ENCODE data around the gene CDNF.

CDNF gene

DNA sequence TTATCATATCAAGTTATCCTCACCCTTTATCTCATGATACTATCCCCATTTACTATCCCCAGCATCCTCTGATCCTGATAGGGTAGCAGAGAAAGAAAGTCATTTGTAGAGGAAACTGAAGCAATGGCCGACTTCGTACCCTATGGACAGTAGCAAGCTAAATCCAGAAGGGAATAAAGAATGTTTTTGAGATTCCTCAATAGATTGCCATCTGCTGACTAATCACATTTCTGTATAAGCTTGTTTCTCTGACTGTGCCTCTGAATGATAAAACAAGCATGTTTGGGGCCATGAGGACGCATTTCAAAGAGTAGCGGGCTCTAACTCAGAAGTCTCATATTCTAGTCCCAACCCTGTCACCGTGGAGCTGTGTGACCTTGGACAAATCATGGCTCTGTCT is 49.9 kb downstream of the CDNF start:
- Histone ChIP-seq H3K36me3 (ENCODE audit: control insufficient read depth in 2 of 2, insufficient read depth in 2 of 2, low read length in 2 of 2) (no peaks in the 10 kb centered on the region), H3K9me3 (ENCODE audit: control insufficient read depth in 2 of 2, low read length in 2 of 2) (peaks cover 3 to 4% of the 10 kb centered on the region in 2 donors), H3K4me1 (ENCODE audit: control insufficient read depth, insufficient read depth, low read length) (no peaks in the 10 kb centered on the region), H3K9ac (ENCODE audit: low read length in 2 of 2) (no peak overlapping the region), H3K4me3 (ENCODE audit: low read length in 2 of 2) (no peak overlapping the region), H3K27me3 (ENCODE audit: control insufficient read depth in 1 of 2, insufficient read depth in 2 of 2, low read length in 2 of 2) (no peaks in the 10 kb centered on the region), H3K27ac (ENCODE audit: low read length) (no peak overlapping the region)

DNA sequence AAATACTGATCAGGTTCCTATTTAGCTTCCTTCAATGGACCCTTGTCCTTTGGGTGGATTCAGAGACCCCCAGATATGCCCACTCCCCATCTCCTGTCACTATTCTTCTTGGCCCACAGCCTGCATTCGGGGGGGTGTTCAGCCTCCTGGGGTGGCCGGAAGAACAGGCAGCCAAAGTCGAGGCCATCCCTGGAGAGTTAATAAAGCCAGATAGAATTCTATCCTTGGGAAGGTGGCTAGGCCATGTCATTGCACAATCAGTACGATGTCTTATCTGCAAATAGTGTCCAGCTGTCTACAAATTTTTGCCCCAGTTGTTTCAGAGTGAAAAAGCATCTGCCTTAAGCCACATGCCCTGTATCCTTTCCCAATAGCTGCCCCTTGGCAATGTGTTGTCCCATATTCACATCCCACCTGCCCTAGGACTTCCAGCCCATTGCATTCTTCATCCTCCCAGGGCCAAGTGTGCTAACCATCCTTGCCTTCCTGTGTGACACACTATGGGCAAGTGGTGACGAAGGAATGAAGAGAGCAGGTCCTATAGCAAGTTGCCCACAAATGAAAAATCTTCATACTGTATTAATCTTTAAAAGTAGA is 53.3 kb downstream of the CDNF start:
- Histone ChIP-seq H3K27me3 (ENCODE audit: control insufficient read depth in 1 of 2, insufficient read depth in 2 of 2, low read length in 2 of 2) (no peaks in the 10 kb centered on the region), H3K4me1 (ENCODE audit: control insufficient read depth, insufficient read depth, low read length) (peaks cover 2% of the 10 kb centered on the region), H3K4me3 (ENCODE audit: low read length in 2 of 2) (no peak overlapping the region), H3K27ac (ENCODE audit: low read length) (no peak overlapping the region), H3K9me3 (ENCODE audit: control insufficient read depth in 2 of 2, low read length in 2 of 2) (peaks cover 3 to 4% of the 10 kb centered on the region in 2 donors), H3K9ac (ENCODE audit: low read length in 2 of 2) (no peak overlapping the region), H3K36me3 (ENCODE audit: control insufficient read depth in 2 of 2, insufficient read depth in 2 of 2, low read length in 2 of 2) (no peaks in the 10 kb centered on the region)

DNA sequence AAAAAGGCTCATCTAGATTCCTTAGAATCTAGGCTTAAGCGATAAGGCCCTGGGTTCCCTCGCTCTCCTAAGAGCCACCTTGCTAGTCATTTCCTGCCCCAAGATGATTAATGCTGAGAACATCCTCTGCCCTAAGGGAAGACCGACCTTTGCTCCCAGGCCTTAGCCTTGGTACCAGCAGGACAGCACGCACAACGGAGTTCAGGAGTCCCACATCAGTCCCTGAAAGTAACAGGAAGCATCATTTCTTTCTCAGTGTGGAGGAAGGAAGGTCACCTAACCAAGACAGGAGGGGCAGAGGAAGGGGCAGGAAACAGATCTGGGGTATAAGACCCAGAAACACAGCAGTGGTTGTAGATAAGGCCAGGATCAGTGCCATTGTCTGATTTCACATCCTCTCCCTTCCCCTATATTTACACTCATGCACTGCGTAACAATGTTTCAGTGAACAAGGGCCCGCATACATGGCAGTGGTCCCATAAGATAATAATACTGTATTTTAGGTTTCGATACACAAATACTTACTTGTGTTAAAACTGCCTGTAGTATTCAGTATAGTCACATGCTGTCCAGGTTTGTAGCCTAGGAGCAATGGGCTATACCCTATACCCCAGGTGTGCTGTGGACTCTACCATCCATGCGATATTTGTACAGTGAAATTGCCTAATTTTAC is 55.0 kb downstream of the CDNF start:
- Histone ChIP-seq H3K36me3 (ENCODE audit: control insufficient read depth in 2 of 2, insufficient read depth in 2 of 2, low read length in 2 of 2) (no peaks in the 10 kb centered on the region), H3K27me3 (ENCODE audit: control insufficient read depth in 1 of 2, insufficient read depth in 2 of 2, low read length in 2 of 2) (no peaks in the 10 kb centered on the region), H3K9ac (ENCODE audit: low read length in 2 of 2) (no peak overlapping the region), H3K4me1 (ENCODE audit: control insufficient read depth, insufficient read depth, low read length) (peaks cover 2% of the 10 kb centered on the region), H3K9me3 (ENCODE audit: control insufficient read depth in 2 of 2, low read length in 2 of 2) (peaks cover 3 to 4% of the 10 kb centered on the region in 2 donors), H3K27ac (ENCODE audit: low read length) (no peak overlapping the region), H3K4me3 (ENCODE audit: low read length in 2 of 2) (no peak overlapping the region)

DNA sequence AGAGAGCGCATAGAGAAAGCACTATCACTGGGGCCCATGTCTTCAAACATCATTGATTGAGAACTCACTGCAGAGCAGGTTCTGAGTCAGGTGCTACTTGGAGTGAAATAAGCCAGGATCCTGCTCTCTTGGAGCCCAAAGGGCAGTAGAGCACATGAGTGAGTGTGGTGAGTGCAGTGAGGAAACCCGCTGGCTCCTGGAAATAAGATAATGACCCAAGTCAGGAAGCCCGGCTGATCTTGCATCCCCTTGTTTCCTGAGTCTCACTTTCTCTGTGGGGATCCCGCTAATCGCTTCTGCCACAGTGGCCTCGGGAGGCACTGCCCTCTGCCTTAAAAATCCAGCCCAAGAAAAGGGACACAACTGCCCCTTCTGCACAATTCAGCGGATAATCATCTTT is 56.1 kb downstream of the CDNF start:
- Histone ChIP-seq H3K4me1 (ENCODE audit: control insufficient read depth, insufficient read depth, low read length) (peaks cover 2% of the 10 kb centered on the region), H3K9me3 (ENCODE audit: control insufficient read depth in 2 of 2, low read length in 2 of 2) (peaks cover 3 to 4% of the 10 kb centered on the region in 2 donors), H3K9ac (ENCODE audit: low read length in 2 of 2) (no peak overlapping the region), H3K4me3 (ENCODE audit: low read length in 2 of 2) (no peak overlapping the region), H3K27ac (ENCODE audit: low read length) (no peak overlapping the region), H3K27me3 (ENCODE audit: control insufficient read depth in 1 of 2, insufficient read depth in 2 of 2, low read length in 2 of 2) (no peaks in the 10 kb centered on the region), H3K36me3 (ENCODE audit: control insufficient read depth in 2 of 2, insufficient read depth in 2 of 2, low read length in 2 of 2) (no peaks in the 10 kb centered on the region)

DNA sequence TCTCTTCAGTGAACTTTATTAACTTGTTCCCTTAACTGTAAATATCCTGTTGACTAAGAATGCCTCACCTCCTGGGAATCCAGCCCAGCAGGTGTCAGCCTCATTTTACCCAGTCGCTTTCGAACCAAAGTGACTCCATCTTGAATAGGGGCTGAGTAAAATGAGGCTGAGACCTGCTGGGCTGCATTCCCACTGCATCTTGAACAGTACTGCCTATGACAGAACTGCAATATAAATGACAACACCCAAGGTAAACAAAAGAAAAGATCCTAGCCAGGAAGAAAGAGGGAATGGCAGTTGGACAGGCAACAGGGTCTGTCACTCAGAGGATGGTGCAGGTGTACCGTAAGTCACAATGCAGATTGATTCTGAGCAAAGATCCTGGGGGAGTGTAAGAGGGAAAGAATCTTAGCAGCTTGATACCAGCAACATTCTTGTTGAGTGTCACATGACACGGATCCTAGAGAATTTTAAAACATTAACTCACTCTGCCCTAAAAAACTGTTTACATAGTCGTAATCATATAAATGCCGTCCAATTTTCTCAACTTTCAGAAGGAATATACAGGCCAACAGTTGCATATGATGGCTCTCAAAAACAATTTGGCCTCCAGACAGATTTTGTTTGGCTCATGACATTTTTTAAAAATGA is 58.7 kb downstream of the CDNF start:
- Histone ChIP-seq H3K9ac (ENCODE audit: low read length in 2 of 2) (no peak overlapping the region), H3K9me3 (ENCODE audit: control insufficient read depth in 2 of 2, low read length in 2 of 2) (no peaks in the 10 kb centered on the region), H3K27me3 (ENCODE audit: control insufficient read depth in 1 of 2, insufficient read depth in 2 of 2, low read length in 2 of 2) (no peaks in the 10 kb centered on the region), H3K4me1 (ENCODE audit: control insufficient read depth, insufficient read depth, low read length) (peaks cover 2% of the 10 kb centered on the region), H3K4me3 (ENCODE audit: low read length in 2 of 2) (no peak overlapping the region), H3K27ac (ENCODE audit: low read length) (no peak overlapping the region), H3K36me3 (ENCODE audit: control insufficient read depth in 2 of 2, insufficient read depth in 2 of 2, low read length in 2 of 2) (no peaks in the 10 kb centered on the region)

DNA sequence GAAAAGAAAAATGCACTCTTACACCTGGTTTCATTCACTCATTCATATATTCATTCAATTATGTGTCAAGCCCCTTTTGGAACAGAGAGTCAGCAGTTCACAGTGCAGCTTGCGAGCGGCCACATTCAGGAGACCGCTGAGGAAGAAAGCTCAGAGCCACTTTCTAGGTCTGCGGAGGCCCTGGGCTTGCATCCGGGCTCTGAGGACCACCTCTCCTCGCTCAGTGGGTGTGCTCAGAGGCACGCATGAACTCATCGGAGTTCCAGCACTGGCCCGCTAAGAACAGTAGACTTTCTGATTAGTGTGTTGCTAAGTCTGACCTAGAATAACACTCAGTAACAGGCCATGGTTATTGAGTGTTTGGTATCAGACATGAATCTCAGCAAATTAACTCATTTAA is 61.3 kb downstream of the CDNF start:
- H3K36me3 ChIP-seq (ENCODE audit: control insufficient read depth in 2 of 2, insufficient read depth in 2 of 2, low read length in 2 of 2): no peaks in the 10 kb centered on the region
- H3K27me3 ChIP-seq (ENCODE audit: control insufficient read depth in 1 of 2, insufficient read depth in 2 of 2, low read length in 2 of 2): no peaks in the 10 kb centered on the region
- H3K4me3 ChIP-seq (ENCODE audit: low read length in 2 of 2): no peak overlapping the region
- H3K9me3 ChIP-seq (ENCODE audit: control insufficient read depth in 2 of 2, low read length in 2 of 2): no peaks in the 10 kb centered on the region
- no peak overlapping the region for H3K9ac ChIP-seq (ENCODE audit: low read length in 2 of 2)
- H3K4me1 ChIP-seq (ENCODE audit: control insufficient read depth, insufficient read depth, low read length): peaks cover 2% of the 10 kb centered on the region
- H3K27ac ChIP-seq (ENCODE audit: low read length): no peak overlapping the region

DNA sequence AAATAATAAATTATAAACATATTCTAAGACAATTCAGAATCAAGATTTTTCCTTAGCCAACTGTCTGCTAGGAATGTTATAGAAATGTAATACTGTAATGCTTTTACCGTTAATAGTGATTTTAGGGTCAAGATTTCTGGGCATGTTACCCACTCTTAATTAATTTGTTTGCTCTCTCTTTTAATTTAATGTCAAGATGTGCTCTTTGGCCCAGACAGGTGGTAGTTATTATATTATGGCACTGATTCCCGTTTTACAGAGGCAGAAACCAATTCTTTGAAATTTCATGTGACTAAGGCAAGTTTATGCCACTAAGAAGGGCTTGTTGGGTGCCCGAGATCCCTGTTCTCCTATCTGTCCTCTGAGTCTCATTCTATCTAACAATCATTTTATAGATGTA is 62.2 kb downstream of the CDNF start:
- Histone ChIP-seq H3K27ac (ENCODE audit: low read length) (no peak overlapping the region), H3K36me3 (ENCODE audit: control insufficient read depth in 2 of 2, insufficient read depth in 2 of 2, low read length in 2 of 2) (no peaks in the 10 kb centered on the region), H3K9me3 (ENCODE audit: control insufficient read depth in 2 of 2, low read length in 2 of 2) (no peaks in the 10 kb centered on the region), H3K4me1 (ENCODE audit: control insufficient read depth, insufficient read depth, low read length) (peaks cover 2% of the 10 kb centered on the region), H3K4me3 (ENCODE audit: low read length in 2 of 2) (no peak overlapping the region), H3K9ac (ENCODE audit: low read length in 2 of 2) (no peak overlapping the region), H3K27me3 (ENCODE audit: control insufficient read depth in 1 of 2, insufficient read depth in 2 of 2, low read length in 2 of 2) (no peaks in the 10 kb centered on the region)

DNA sequence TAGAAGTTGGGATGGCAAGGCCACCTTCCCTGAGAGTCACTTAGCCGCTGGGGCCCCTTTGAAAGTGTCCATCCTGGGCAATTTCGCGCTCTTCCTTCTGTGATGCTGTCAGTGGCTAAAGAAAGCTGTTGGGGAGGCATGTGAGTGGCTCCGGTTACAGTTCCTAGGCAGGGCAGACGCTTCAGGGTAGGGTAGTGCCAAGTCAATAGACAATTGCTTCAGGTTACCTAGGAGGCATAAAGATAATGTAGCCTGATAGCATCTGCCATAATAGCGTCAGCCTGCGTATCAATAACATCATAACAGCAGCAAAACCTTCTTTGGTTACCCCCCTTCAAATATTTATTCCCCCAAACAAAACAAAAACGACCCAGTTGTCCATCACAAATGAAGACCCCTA is 63.0 kb downstream of the CDNF start, which contains the start of gene FAM107B:
Gene FAM107B (minus strand): TSS at position 101 of the 400 bp plus-strand sequence. CDS start 234 bp downstream, outside the sequence.
- Histone ChIP-seq H3K9me3 (ENCODE audit: control insufficient read depth in 2 of 2, low read length in 2 of 2) (no peaks in the 10 kb centered on the region), H3K4me3 (ENCODE audit: low read length in 2 of 2) (no peak within 1 kb of the TSS), H3K27ac (ENCODE audit: low read length) (no peak within 1 kb of the TSS), H3K9ac (ENCODE audit: low read length in 2 of 2) (no peak within 1 kb of the TSS), H3K4me1 (ENCODE audit: control insufficient read depth, insufficient read depth, low read length) (peaks cover 2% of the 10 kb centered on the region), H3K36me3 (ENCODE audit: control insufficient read depth in 2 of 2, insufficient read depth in 2 of 2, low read length in 2 of 2) (no peaks in the 10 kb centered on the region), H3K27me3 (ENCODE audit: control insufficient read depth in 1 of 2, insufficient read depth in 2 of 2, low read length in 2 of 2) (no peaks in the 10 kb centered on the region)

DNA sequence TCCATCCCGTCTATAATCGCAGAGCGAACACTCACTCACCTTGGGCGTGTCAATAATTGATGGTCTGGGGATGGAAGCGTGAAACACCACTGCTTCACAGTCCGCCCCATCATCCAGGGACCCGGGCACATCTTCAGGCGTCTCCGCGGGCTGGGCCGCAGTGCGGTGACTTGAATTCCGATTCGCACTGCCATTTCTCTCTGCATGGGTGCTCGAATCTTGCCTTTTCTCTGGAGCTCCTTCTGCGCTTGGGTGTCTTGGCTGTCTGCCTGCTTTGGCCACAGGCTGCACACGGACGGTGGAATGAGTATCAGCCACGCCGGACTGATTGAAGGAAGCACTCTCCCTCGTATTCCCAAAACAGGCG is 63.6 kb downstream of the CDNF start:
- Histone ChIP-seq H3K36me3 (ENCODE audit: control insufficient read depth in 2 of 2, insufficient read depth in 2 of 2, low read length in 2 of 2) (no peaks in the 10 kb centered on the region), H3K27ac (ENCODE audit: low read length) (no peak overlapping the region), H3K27me3 (ENCODE audit: control insufficient read depth in 1 of 2, insufficient read depth in 2 of 2, low read length in 2 of 2) (no peaks in the 10 kb centered on the region), H3K4me1 (ENCODE audit: control insufficient read depth, insufficient read depth, low read length) (no peaks in the 10 kb centered on the region), H3K4me3 (ENCODE audit: low read length in 2 of 2) (no peak overlapping the region), H3K9ac (ENCODE audit: low read length in 2 of 2) (no peak overlapping the region), H3K9me3 (ENCODE audit: control insufficient read depth in 2 of 2, low read length in 2 of 2) (no peaks in the 10 kb centered on the region)

DNA sequence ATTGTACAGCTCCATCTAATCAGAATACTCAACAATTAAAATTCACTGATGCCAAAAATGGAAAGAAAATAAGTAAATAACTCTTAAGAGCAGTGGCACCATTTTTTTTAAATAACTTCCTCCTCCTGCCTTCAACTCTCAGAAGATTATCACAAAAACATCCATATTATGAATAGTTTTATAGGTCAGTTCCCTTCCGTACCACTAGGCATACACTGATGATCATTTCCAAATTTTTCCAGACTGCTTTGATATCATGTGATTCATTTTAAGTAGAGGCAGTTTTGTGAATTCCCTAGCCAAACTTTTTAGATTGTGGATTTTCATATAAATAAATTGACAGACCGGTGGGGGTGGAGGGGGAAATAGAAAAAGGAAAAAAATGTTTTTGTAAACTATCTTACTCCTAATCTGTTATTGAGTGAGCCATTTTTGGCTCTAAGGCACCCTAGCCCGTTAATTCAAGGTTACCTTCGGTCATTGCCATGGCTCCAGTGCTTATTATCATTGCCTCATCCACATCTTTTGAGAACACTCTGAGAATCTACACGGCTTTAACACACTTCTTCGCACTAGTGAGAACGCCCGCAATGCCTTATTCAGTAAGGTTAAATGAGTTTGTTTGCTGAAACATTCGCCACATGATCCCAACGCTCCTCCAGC is 64.2 kb downstream of the CDNF start:
- Histone ChIP-seq H3K27me3 (ENCODE audit: control insufficient read depth in 1 of 2, insufficient read depth in 2 of 2, low read length in 2 of 2) (no peaks in the 10 kb centered on the region), H3K9me3 (ENCODE audit: control insufficient read depth in 2 of 2, low read length in 2 of 2) (no peaks in the 10 kb centered on the region), H3K4me3 (ENCODE audit: low read length in 2 of 2) (no peak overlapping the region), H3K27ac (ENCODE audit: low read length) (no peak overlapping the region), H3K36me3 (ENCODE audit: control insufficient read depth in 2 of 2, insufficient read depth in 2 of 2, low read length in 2 of 2) (no peaks in the 10 kb centered on the region), H3K4me1 (ENCODE audit: control insufficient read depth, insufficient read depth, low read length) (no peaks in the 10 kb centered on the region), H3K9ac (ENCODE audit: low read length in 2 of 2) (no peak overlapping the region)

Data from stomach smooth muscle (tissue), 2 donors.